HCT116 (cell line): ENCODE results near the gene KCNAB3. TPM values are rescaled to one million over a fixed set of nuclear protein-coding genes. Genes with fewer than 3 reads are reported as not detected.

Experiments used
- ATAC-seq: fragments of 200-7000 bp; cut with Tn5 transposase; 2 replicates; pipeline ENCODE4 v1.9.1; 2020; ENCODE audit warnings: mild to moderate bottlenecking, moderate library complexity
- BruUV-seq: library from RNA; stranded (reverse); fragments of 400-500 nt; replicated peaks from 2 replicates; lab custom pipeline; 2021; lab: Mats Ljungman, UMichigan
- CTCF ChIA-PET: fragments of 300-600 bp; sonication (Branson Sonifier 250); formaldehyde crosslinking; loops from one replicate; lab custom pipeline; 2021; ENCODE audit warnings: antibody characterized with exemption; lab: Charles Lee
- POLR2A ChIA-PET: fragments of 300-600, 350-600 bp; sonication (Branson Sonifier 250); formaldehyde crosslinking; loops from one replicate; lab custom pipeline; 2021; ENCODE audit warnings: antibody characterized with exemption; lab: Charles Lee
- RAD21 ChIA-PET, 2 experiments: fragments of 300-600 bp; sonication (Branson Sonifier 250); formaldehyde crosslinking; loops; one replicate each; lab custom pipeline; 2023; ENCODE audit warnings: low total read pairs in 2 of 2; ENCODE audit not compliant: uncharacterized antibody in 2 of 2, unreplicated experiment in 2 of 2, low non-redundant PET in 1 of 2; lab: Charles Lee
- DNase-seq: peaks from one replicate; pipeline ENCODE4 v3.0.0-alpha.2; 2010; ENCODE audit warnings: low read depth, low spot score
- H2AFZ ChIP-seq: fragments of 200-600 bp; shearing (Covaris generic), sonication (generic); 2 replicates; pipeline ENCODE4 v1.6.1; 2017; ENCODE audit warnings: low read depth, mixed run types, mixed read lengths, antibody characterized with exemption, low read length; ENCODE audit not compliant: poor library complexity, severe bottlenecking
- H3K27ac ChIP-seq: 2 replicates; pipeline ENCODE4 v1.5.1; 2012; ENCODE audit warnings: low read depth, low read length
- H3K27me3 ChIP-seq: fragments of 200-600 bp; sonication (generic); 2 replicates; pipeline ENCODE4 v1.6.1; 2016; ENCODE audit warnings: mixed run types, low read length, mixed read lengths; ENCODE audit not compliant: insufficient read depth
- H3K36me3 ChIP-seq, 2 experiments: fragments of 200-500 bp in 1 of 2; fragments of 200-600 bp in 1 of 2; sonication (Bioruptor generic) in 1 of 2; sonication (generic) in 1 of 2; 2 replicates each; pipeline versions ENCODE4 v1.5.1 to v1.6.1; 2014 to 2016; ENCODE audit warnings: low read length in 2 of 2, inconsistent platforms in 1 of 2, mixed read lengths in 1 of 2, mixed run types in 1 of 2; ENCODE audit not compliant: insufficient read depth in 2 of 2, control insufficient read depth in 1 of 2
- H3K4me1 ChIP-seq, 2 experiments: fragments of 200-600 bp in 1 of 2; sonication (generic) in 1 of 2; 2 replicates each; pipeline versions ENCODE4 v1.5.1 to v1.6.1; 2012 to 2017; ENCODE audit warnings: low read length in 2 of 2, inconsistent platforms in 1 of 2, mild to moderate bottlenecking in 1 of 2, mixed read lengths in 1 of 2, mixed run types in 1 of 2, moderate library complexity in 1 of 2; ENCODE audit not compliant: insufficient read depth in 2 of 2, control insufficient read depth in 1 of 2
- H3K4me2 ChIP-seq: fragments of 200-600 bp; sonication (generic); 2 replicates; pipeline ENCODE4 v1.6.1; 2017; ENCODE audit warnings: mixed run types, low read length, mixed read lengths
- H3K4me3 ChIP-seq, 2 experiments: fragments of 200-600 bp in 1 of 2; sonication (generic) in 1 of 2; replicated peaks in 1 of 2; 2 replicates each; pipeline ENCODE4 v1.5.1; 2011 to 2016; ENCODE audit warnings: low read length in 2 of 2, control low read depth in 1 of 2, low read depth in 1 of 2, mild to moderate bottlenecking in 1 of 2, mixed read lengths in 1 of 2, mixed run types in 1 of 2
- H3K79me2 ChIP-seq: fragments of 200-600 bp; sonication (generic); 2 replicates; pipeline ENCODE4 v1.6.1; 2017; ENCODE audit warnings: mild to moderate bottlenecking, mixed run types, low read length, moderate library complexity, mixed read lengths; ENCODE audit not compliant: insufficient read depth
- H3K9ac ChIP-seq: fragments of 200-600 bp; sonication (generic); 2 replicates; pipeline ENCODE4 v1.6.1; 2016; ENCODE audit warnings: low read length, mixed read lengths
- H3K9me2 ChIP-seq: fragments of 200-600 bp; sonication (generic), shearing (Covaris generic); 2 replicates; pipeline ENCODE4 v1.6.1; 2017; ENCODE audit warnings: mixed run types, mild to moderate bottlenecking, moderate library complexity; ENCODE audit not compliant: insufficient read depth
- H3K9me3 ChIP-seq, 2 experiments: fragments of 200-500 bp in 1 of 2; fragments of 200-600 bp in 1 of 2; sonication (Bioruptor generic) in 1 of 2; sonication (generic) in 1 of 2; 2 replicates each; pipeline ENCODE4 v1.6.1; 2014 to 2017; ENCODE audit warnings: low read length in 2 of 2, mixed read lengths in 2 of 2, inconsistent platforms in 1 of 2, low read depth in 1 of 2, mild to moderate bottlenecking in 1 of 2, mixed run types in 1 of 2, moderate library complexity in 1 of 2; ENCODE audit not compliant: control insufficient read depth in 1 of 2, insufficient read depth in 1 of 2
- H4K20me1 ChIP-seq: fragments of 200-600 bp; sonication (generic), shearing (Covaris generic); 2 replicates; pipeline ENCODE4 v1.6.1; 2017; ENCODE audit warnings: mixed run types, mild to moderate bottlenecking, moderate library complexity; ENCODE audit not compliant: insufficient read depth
- CBX3 ChIP-seq: IDR thresholded peaks from 2 replicates; pipeline ENCODE4 v1.6.1; 2012; ENCODE audit warnings: low read depth
- CEBPB ChIP-seq: IDR thresholded peaks from 2 replicates; pipeline ENCODE4 v1.6.1; 2012; ENCODE audit warnings: low read depth
- ELF1 ChIP-seq: IDR thresholded peaks from 2 replicates; pipeline ENCODE4 v1.6.1; 2012; ENCODE audit warnings: low read depth, borderline replicate concordance
- EZH2 ChIP-seq: fragments of 200-600 bp; sonication (generic); IDR thresholded peaks from 2 replicates; pipeline ENCODE4 v1.6.1; 2017; ENCODE audit warnings: antibody characterized with exemption, mixed run types
- EZH2phosphoT487 ChIP-seq: fragments of 200-600 bp; IDR thresholded peaks from 2 replicates; pipeline ENCODE4 v1.6.1; 2018; ENCODE audit warnings: antibody characterized with exemption, borderline replicate concordance
- FOSL1 ChIP-seq: IDR thresholded peaks from 2 replicates; pipeline ENCODE4 v1.6.1; 2012; ENCODE audit warnings: low read depth
- JUND ChIP-seq: IDR thresholded peaks from 2 replicates; pipeline ENCODE4 v1.6.1; 2012
- POLR2A ChIP-seq: IDR thresholded peaks from 2 replicates; pipeline ENCODE4 v1.7.0; 2011; ENCODE audit warnings: borderline replicate concordance; ENCODE audit not compliant: insufficient read depth, insufficient read length; ENCODE audit errors: extremely low read depth
- POLR2AphosphoS5 ChIP-seq: IDR thresholded peaks from 2 replicates; pipeline ENCODE4 v1.6.1; 2011; ENCODE audit warnings: mild to moderate bottlenecking, low read depth, low read length, moderate library complexity
- SIN3A ChIP-seq: IDR thresholded peaks from 2 replicates; pipeline ENCODE4 v1.6.1; 2012; ENCODE audit warnings: low read depth
- SRF ChIP-seq: IDR thresholded peaks from 2 replicates; pipeline ENCODE4 v1.6.1; 2012; ENCODE audit warnings: low read depth
- TCF7L2 ChIP-seq: IDR thresholded peaks from 2 replicates; pipeline ENCODE4 v1.7.0; 2011; ENCODE audit warnings: borderline replicate concordance, inconsistent platforms; ENCODE audit not compliant: insufficient read depth, insufficient read length; ENCODE audit errors: extremely low read depth
- ZBTB33 ChIP-seq: IDR thresholded peaks from 2 replicates; pipeline ENCODE4 v1.6.1; 2011; ENCODE audit warnings: mild to moderate bottlenecking, low read length, moderate library complexity; ENCODE audit not compliant: insufficient replicate concordance; ENCODE audit errors: extremely low read depth
- ZNF274 ChIP-seq: fragments of 200-500 bp; sonication (Bioruptor generic); IDR thresholded peaks from 2 replicates; pipeline ENCODE4 v1.6.1; 2014; ENCODE audit warnings: mild to moderate bottlenecking, low read depth, low read length, inconsistent platforms
- intact Hi-C: fragments of 100-400 bp; cut with micrococcal nuclease; formaldehyde crosslinking; loops from 2 replicates; pipeline ENCODE4 v1.10.0; 2022
- total RNA-seq: library from RNA; stranded (reverse); gene quantifications from one replicate; pipeline ENCODE4 v1.2.1, GENCODE V29; 2021; ENCODE audit not compliant: unreplicated experiment
- TF ChIP-seq, protein P1 (sequence below), 3 experiments: fragments of 200-600 bp in 1 of 3; sonication (generic) in 1 of 3; IDR thresholded peaks in 2 of 3; conservative IDR thresholded peaks in 1 of 3; 2 replicates each; pipeline ENCODE4 v1.5.1; 2012 to 2017; ENCODE audit warnings: low read depth in 2 of 3, low read length in 2 of 3, antibody characterized with exemption in 1 of 3, borderline replicate concordance in 1 of 3, control low read depth in 1 of 3, mild to moderate bottlenecking in 1 of 3, mixed read lengths in 1 of 3, mixed run types in 1 of 3, moderate library complexity in 1 of 3; ENCODE audit not compliant: insufficient read depth in 1 of 3

KCNAB3 gene
- total RNA-seq, 1 experiment from 2014 or later: 7.1 TPM

GRCh38 chr17:7935859-7936258, 6.2 kb upstream of the KCNAB3 start:
- BruUV-seq: no TSS peak
- RAD21 ChIA-PET: no interaction called here
- no peak for DNase-seq
- H3K27ac ChIP-seq: no peak overlapping the region
- CTCF ChIA-PET: no interaction called here
- peaks cover 35% of the 10 kb centered on the region for H3K79me2 ChIP-seq
- intact Hi-C loops: no loop called here
- H3K27me3 ChIP-seq: no peaks in the 10 kb centered on the region
- no peaks in the 10 kb centered on the region for H4K20me1 ChIP-seq
- no peak overlapping the region for H3K4me2 ChIP-seq
- no peak overlapping the region for H2AFZ ChIP-seq
- POLR2A ChIA-PET: no interaction called here
- H3K9me2 ChIP-seq: no peaks in the 10 kb centered on the region
- peaks cover 8 to 16% of the 10 kb centered on the region in 2 experiments; a peak in 3 of 4 replicates for H3K4me1 ChIP-seq
- TF ChIP-seq ELF1: no peak
- no peak for TF ChIP-seq EZH2phosphoT487
- no peak for TF ChIP-seq CBX3
- TF ChIP-seq TCF7L2: no peak
- no peak for TF ChIP-seq EZH2
- TF ChIP-seq SIN3A: no peak
- no peak for TF ChIP-seq ZNF274
- no peak for TF ChIP-seq SRF
- no peak for TF ChIP-seq FOSL1
- no peak for TF ChIP-seq JUND
- no peak for TF ChIP-seq CEBPB
- TF ChIP-seq, protein P1, sequence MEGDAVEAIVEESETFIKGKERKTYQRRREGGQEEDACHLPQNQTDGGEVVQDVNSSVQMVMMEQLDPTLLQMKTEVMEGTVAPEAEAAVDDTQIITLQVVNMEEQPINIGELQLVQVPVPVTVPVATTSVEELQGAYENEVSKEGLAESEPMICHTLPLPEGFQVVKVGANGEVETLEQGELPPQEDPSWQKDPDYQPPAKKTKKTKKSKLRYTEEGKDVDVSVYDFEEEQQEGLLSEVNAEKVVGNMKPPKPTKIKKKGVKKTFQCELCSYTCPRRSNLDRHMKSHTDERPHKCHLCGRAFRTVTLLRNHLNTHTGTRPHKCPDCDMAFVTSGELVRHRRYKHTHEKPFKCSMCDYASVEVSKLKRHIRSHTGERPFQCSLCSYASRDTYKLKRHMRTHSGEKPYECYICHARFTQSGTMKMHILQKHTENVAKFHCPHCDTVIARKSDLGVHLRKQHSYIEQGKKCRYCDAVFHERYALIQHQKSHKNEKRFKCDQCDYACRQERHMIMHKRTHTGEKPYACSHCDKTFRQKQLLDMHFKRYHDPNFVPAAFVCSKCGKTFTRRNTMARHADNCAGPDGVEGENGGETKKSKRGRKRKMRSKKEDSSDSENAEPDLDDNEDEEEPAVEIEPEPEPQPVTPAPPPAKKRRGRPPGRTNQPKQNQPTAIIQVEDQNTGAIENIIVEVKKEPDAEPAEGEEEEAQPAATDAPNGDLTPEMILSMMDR (IDR thresholded peaks at IDR 0.05 in 2 of 3, conservative IDR thresholded peaks at IDR 0.05 in 1 of 3; ENCODE audit: borderline replicate concordance in 1 of 3, insufficient read depth in 1 of 3, low read depth in 2 of 3, low read length in 2 of 3): no peak
- TF ChIP-seq POLR2A: no peak
- TF ChIP-seq POLR2AphosphoS5: no peak
- no peak for TF ChIP-seq ZBTB33
- H3K36me3 ChIP-seq: peaks cover 37 to 41% of the 10 kb centered on the region in 2 experiments; a peak in 3 of 4 replicates
- no peaks in the 10 kb centered on the region for H3K9me3 ChIP-seq
- no peak overlapping the region for H3K9ac ChIP-seq
- no peak for ATAC-seq
- H3K4me3 ChIP-seq: no peak overlapping the region
